ENCODE data around the gene TLE3.

DNA sequence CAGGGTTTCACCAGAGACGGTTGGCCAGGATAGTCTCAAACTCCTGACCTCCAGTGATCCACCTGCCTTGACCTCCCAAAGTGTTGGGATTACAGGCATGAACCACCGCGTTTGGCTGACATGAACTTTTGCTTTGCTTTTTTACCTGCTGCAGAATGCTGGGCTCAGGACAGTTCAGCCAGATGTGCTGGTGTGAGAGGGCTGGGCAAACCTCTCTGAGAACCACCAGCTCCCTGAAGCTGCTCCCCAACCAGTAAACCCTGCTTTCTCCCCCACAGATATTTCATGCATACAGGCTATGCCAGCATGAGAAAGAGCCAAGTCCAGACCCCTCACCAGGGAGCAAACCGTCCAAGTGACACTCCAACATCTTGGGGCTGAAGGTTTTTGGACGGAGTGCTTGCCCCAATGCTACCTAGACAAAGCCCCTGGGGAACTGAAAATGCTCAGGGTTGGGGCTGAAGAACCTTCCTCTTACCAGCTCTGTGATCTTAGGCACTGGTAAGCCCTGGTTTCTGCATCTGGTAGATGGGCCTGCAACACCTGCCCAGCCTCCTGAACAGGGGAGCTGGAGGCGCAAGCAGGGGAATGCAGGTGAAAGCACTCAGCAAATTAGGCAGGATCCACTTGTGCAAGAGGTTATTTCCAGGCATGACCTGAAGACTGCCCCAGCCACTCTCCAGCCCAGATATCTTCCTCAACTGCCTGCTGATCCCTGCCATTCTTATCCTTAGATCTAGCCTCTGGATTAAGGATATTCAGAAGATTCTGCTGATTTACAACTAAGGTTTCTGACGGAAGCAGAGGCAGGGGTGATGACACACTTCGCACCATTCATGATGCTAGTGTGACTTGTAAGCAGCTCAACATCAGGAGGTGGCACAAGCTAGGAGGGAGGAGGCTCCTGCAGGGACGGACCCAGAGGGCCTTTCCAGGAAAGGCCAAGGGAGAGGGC lies 78.8 kb downstream of the TLE3 start:
- TF ChIP-seq, protein P1, sequence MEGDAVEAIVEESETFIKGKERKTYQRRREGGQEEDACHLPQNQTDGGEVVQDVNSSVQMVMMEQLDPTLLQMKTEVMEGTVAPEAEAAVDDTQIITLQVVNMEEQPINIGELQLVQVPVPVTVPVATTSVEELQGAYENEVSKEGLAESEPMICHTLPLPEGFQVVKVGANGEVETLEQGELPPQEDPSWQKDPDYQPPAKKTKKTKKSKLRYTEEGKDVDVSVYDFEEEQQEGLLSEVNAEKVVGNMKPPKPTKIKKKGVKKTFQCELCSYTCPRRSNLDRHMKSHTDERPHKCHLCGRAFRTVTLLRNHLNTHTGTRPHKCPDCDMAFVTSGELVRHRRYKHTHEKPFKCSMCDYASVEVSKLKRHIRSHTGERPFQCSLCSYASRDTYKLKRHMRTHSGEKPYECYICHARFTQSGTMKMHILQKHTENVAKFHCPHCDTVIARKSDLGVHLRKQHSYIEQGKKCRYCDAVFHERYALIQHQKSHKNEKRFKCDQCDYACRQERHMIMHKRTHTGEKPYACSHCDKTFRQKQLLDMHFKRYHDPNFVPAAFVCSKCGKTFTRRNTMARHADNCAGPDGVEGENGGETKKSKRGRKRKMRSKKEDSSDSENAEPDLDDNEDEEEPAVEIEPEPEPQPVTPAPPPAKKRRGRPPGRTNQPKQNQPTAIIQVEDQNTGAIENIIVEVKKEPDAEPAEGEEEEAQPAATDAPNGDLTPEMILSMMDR (IDR thresholded peaks at IDR 0.05), result no peak
- TF ChIP-seq POLR2A (IDR thresholded peaks at IDR 0.05) (no peak), EP300 (IDR thresholded peaks at IDR 0.05) (no peak)
